GM18520 (cell line): Measurements from ENCODE around the gene LRIT1.

Source experiments
- ATAC-seq: cut with Tn5 transposase; IDR thresholded peaks from one replicate; pipeline ENCODE4 v1.9.1; 2021; ENCODE audit not compliant: unreplicated experiment

Gene LRIT1

DNA sequence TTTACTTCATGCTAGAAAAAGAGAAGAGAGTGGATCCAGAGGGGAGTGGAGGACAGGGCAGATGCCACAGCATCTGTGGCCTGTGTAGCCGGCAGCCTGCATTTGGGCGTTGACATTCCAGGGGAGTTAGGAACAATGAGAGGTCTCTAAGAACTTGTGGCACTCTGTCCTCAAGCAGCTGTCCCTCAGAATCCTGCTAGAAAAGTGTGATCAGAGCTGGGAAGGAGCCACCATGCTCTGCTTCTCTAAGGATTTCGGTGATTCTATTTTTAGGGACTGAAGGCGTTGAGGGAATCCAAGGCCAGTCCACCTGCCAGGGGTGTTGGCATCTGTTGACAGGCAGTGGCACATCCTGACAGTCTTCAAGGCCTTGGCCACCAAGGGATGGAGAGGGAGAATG, 23.6 kb downstream of the LRIT1 start:
- ATAC-seq = no peak

DNA sequence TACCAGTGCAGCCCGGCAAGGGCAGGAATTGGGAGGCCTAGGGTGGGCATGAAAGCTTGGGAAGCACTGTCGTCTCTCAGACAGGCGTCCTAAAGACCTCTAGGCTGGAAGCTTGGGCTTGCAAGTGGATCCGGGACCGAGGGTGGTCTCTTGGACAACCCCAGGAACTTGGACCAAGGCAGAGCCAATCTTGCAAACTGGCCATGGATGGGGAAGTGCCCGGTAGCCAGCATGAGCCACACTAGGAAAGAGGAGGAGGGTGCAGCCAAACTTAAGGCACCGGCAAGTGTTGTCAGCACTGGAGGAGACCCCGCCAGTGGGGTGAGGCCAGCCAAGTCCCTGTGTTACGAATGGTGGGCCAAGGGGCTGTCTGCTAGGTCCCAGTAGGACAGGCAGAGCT, 24.5 kb downstream of the LRIT1 start:
- no peak for ATAC-seq

DNA sequence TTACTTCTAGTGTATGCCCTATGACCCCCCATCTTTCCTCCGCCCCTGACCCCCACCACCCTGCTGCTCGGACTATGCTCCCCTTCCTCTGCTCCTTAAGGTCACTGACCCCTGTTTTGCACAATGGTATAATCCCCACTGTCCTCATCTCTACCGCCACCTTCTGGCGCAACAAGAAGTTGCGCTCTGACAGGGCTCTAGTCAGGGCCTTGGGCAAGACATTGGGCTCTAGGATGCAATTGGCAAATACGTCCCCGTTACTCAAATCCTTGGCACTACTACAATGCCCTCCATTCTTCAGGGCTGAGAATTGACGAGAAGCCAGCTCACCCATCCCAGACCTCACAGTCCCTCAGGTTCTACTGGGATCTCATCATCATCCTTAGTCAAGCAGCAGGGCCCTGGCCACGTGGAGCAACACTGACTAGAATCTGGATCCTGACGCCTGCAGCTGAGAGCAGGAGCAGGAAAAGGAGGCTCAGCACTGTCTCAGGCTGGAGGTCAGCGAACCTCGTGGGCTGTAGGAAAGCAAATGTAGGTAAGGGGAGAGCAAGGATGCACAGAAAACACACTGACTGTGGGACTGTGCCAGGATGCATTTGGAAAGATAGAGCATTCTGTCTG, 26.6 kb downstream of the LRIT1 start:
- ATAC-seq = peak; percentile 74

DNA sequence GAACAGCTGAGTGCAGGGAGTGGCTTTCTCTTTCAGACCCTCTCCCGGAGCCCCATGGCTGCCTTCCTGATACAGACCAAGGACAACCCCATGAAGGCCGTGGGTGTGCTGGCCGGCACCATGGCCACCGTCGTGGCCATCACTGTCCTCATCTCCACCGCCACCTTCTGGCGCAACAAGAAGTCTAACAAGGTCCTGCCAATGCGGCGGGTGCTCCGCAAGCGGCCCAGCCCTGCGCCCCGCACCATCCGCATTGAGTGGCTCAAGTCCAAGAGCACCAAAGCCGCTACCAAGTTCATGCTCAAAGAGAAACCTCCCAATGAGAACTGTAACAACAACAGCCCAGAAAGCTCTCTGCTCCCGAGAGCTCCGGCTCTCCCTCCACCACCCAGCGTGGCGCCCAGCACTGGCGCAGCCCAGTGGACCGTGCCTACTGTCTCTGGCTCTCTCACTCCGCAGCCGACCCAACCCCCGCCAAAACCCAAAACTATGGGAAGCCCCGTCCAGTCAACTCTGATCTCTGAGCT, 27.2 kb downstream of the LRIT1 start:
- ATAC-seq = no peak

DNA sequence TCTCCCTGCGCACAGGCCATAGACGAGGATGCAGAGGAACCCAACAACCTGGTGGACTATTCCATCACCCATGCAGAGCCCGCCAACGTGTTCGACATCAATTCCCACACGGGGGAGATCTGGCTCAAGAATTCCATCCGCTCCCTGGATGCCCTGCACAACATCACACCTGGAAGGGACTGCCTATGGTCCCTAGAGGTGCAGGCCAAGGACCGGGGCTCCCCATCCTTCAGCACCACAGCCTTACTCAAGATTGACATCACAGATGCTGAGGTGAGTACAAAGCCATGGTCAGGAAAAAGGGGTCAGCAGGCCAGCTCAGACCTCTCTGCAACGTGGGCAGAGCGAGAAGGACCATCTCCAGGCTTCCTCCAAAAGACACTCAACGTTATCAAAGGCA, 28.3 kb downstream of the LRIT1 start:
- no peak for ATAC-seq

DNA sequence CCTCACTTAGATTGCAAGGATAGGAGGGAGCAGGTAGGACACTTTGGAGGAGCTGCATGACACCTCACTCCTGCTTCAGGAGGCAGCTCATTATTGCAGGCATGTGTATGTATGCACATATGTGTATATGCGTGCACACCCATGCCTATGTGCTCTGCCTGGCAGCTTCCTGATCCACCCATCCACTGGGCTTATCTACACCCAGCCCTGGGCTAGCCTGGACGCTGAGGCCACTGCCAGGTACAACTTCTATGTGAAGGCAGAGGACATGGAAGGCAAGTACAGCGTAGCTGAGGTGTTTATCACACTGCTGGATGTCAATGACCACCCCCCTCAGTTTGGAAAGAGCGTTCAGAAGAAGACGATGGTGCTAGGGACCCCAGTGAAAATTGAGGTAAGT, 29.3 kb downstream of the LRIT1 start:
- no peak for ATAC-seq

DNA sequence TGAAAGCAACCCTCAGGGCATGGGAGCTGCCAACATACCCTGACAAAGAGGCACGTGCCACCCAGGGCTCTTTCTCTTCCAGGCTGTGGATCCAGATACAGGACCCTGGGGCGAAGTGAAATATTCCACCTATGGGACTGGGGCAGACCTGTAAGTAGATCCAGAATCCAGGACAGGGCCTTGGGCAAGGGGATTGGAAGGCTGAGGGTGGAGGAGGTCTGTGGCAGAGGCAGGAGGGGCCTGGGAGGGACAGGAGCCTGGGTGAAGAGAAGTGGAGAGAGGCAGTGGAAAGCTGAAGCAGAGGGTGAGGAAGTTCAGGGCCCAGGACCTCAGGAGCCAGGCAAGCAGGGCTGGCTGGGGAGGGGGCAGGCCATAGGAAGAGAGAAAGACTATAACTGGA, 29.8 kb downstream of the LRIT1 start:
- no peak for ATAC-seq

DNA sequence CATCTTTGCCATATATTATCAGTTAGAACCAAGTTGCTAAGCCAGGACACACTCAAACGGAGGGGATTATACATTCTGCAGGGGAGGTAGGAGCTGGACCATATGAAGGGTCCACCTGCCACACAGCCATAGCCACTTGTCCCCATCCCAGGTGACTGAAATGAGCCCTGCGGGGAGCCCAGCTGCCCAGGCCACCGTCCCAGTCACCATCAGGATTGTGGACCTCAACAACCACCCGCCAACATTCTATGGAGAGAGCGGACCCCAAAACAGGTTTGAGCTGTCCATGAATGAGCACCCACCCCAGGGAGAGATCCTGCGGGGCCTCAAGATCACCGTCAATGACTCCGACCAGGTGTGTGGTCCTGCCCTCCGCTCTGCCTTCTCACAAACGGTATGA, 33.3 kb downstream of the LRIT1 start:
- no peak for ATAC-seq

DNA sequence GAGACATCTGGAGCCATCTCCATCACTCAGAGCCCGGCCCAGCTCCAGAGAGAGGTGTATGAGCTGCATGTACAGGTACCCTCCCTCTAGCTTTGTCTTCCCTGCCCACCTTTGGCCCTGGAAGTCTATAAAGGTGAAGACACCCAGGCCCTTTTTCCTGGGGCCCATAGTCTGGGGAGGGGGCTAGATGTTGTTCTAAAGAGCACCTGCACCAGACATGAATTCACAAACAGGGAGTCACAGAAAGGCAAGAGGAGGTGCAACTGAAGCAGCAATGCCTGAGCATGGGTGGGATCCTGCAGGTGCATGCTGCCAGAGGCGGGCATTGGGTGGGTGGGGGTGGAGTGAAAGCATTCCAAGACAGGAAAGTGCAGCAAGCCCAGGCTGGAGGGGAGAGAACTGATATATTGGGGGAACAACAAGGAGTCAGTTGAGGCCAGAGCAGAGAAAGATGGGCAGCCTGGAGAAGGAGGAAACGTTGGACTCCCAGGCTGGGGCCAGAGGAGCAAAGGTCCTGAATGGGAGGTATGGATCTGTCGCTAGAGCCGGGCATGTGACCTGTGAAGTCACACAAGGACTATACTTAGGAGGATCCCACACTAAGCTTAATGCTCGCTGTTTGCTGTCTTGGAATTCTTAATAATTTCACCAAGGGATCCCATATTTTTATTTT, 35.4 kb downstream of the LRIT1 start:
- no peak for ATAC-seq

DNA sequence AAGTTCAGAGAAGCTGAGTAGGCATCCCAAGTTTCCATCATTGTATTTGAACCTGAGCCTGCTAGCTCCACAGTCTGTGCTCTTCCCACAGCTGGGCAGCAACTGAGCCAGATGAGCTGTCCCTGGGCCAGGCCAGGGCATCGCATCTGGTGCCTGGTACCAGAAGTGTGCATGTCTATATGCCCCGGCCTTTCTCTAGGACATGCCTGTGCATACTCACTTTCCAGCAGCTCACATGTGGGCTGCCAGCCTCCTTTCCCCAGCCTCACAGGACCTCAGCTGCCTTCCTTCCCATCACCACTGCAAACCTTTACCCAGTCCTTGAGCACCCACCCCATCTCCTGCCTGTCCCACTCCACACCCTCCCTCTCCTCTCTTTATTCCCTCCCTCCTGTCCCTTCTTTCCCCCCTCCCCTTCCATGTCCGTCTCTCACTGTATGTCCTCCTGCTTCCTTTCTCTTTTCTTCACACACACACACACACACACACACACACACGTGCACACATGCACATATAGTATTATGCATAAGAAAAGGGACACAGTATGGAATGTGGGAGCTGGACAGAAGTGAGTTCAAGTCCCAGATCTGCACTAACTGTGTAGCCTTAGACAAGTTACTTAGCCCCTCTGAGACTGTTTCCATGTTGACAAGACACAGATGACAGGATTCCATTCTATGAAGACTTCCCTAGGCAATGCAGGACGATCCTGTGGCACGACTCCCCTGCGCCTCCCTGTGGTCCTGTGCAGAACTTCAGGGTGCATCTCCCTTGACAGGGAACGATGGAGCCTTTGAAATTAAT, 36.1 kb downstream of the LRIT1 start:
- peak; percentile 56 for ATAC-seq

DNA sequence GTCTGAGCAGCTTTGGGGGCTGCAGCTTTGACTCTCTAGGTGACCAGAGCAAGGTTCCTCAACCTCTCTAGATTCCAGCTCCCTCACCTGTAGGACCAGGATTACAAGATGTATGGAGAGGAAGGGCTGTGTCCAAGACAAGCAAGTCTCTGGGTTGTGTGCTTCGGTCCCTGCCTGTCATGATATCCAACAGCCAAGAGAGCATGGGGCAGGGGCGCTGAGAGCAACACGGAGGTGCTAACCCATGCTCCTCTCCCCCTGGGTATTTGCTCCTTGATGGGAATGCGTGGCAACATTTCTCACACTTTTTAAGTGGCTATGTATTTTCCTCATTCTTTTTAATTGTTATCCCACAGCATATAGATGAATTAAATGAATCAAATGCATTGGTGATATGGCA, 36.7 kb downstream of the LRIT1 start:
- ATAC-seq = no peak

DNA sequence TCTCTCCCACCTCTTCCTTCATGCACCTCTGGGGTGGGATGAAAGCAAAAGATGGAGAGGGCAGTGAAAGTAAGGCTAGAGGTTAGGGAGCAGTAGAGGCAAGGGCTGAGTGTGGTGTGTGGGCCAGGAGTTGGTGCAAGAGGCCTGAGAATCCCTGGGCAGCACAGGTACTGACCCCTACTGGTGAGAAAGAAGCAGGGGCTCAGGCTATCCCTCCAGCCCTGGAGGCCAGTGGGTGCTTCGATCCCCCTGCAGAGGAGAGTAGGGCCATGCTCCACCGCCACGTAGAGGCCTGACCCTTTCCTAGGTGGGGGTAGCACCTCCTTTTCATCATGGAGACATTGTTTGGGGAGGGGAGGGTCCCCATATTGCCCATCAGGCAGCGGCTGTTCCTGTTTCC, 37.2 kb downstream of the LRIT1 start:
- ATAC-seq = no peak

DNA sequence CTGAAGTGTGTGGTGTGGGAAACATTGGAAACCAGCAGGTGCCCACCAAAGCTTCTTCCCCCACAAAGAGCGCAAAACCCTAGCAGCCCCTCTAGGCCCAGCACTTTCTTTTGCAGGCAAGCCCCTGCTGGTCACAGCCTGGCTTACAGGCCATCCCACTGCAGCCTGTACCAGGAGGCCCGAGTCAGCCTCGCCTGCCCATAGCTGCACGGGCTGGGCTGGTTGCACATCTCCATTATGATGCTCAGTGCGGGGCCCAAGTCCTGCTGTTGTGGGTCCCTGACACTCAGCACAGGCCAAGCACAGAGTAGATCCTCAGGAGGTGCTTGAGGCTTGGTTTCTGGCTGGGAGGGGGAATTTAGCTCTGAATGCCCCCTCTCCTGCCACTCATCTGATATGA, 39.0 kb downstream of the LRIT1 start:
- no peak for ATAC-seq

DNA sequence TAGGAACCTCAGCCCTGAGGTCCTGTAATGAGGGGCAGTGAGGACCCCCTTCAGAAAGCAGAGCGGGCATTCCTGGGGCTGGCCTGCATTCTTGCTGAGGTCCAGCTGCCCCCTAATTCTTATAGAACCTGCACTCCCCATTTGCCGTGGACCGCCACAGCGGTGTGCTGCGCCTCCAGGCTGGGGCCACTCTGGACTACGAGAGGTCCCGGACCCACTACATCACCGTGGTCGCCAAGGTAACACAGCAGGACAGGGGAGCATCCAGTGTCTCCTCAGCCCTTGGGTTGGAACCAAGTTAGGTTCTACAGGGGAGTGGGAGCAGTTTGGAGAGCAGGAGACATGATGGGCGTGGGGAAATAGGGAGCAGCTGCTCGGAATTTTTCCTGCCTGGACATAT, 39.7 kb downstream of the LRIT1 start:
- no peak for ATAC-seq

DNA sequence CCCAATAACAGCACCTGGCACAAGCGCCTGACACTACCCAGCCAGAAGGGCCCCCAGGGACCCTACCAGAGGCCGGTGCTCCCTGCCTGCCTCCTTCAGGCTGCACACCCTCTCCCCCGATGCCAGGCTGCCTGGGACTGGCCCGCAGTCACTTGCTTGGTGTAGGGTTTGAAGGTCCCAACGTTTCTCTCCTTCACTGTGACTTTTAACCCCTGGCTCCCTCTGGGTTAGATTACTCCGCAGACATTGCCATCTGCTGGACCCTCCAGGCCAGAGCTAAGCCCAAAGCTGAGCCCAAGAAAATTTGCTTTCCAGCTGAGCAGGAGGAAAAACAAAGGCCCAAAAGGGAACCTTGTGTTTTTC, 40.1 kb downstream of the LRIT1 start:
- no peak for ATAC-seq

DNA sequence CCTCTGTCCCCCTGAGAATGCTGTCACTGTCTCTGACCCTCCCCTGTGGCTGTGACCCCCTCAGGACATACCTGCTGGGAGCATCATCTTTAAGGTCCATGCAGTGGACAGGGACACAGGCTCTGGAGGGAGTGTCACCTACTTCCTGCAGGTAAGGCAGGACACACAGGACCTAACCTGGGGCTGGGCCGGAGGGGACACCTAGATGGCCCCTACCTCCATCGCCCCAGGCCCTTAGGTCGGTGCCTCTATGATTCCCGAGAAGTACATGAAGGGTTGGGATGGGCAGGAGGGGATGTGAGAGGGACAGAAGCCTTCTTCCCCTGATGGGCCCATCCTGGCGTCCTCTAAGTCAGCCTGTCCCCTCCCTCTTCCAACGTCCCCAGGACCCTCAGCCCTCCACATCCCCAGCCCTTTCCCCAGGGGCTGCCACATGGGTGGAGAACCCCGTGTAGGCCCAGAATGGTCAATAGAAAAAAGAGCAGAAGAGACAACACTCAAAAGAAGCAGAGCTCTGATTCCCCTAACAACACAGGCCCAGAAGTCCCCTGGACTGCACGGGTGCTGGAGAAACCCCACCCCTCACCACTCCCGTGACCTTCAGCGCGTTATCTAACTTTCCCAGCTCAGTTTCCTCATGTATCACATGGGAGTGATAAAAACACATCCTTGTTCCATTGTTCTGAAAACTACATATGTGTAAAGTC, 40.7 kb downstream of the LRIT1 start:
- no peak for ATAC-seq

DNA sequence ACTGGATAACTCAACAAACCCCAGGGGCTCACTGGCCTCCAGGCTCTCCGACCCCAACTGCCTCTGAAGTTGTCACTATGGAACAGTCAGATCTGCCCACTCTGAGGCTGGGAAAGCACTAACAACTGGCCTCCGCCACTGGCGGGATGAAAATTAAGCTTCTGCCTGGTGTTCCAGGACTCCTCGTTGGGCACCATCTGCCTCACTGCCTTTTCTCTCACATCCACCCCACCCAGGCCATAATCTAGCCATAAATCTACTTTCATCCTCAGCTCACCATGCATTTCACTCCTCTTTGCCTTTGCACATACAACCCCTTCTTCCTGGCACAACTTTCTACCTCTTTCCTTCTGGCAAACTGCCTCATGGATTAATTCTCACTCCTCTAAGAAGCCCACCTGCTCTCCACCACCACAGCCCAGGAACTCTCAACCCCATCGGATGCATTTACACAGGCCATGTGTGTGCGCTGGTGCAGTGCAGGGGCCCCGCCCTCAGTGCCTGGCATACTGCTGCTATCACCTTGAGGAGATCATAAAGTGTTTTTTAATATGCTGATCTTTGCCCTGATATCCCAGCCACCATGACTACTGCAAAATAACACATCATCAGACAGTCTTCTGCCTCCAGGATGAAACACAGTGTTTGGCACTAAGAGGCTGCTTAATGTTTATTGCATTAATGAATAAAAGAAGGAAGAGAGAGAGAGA, 43.0 kb downstream of the LRIT1 start:
- no peak for ATAC-seq

DNA sequence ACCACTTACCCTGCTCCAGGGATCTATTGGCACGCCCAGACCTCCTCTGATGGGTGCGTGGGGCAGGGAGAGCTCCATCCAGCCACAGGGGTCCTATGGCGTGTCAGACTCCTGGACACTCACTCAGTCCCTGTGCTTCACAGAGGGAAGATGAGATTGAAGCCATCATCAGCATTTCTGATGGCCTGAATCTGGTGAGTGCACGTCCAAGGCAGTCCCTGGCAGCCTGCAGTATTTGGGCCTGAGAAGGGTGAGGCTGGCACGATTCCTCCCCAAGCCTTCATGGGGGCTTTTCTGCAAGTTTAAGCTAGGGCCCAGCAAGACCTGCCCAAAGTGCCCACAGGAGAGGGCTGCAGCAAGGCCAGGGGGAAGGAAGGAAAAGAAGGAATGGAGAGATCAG, 43.7 kb downstream of the LRIT1 start:
- no peak for ATAC-seq

DNA sequence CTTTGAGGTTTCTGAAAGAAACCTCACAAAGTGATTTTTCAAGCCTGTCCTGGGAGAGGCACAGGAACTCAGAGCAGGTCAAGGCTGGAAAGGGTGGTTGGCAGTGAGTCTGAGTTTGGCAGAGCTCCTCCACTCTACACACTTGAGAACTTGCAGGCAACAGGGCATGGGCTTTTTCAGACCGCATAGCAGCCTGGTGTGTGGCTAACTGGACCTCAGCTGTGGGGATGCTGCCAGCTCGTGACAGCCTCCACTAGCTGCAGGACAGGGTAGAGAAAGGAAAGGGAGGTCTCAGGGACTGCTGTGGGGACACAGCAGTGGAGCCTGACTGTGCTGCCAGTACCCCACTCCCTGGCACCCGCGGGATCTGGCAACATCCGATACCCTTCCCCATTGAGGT, 44.4 kb downstream of the LRIT1 start:
- ATAC-seq = no peak

DNA sequence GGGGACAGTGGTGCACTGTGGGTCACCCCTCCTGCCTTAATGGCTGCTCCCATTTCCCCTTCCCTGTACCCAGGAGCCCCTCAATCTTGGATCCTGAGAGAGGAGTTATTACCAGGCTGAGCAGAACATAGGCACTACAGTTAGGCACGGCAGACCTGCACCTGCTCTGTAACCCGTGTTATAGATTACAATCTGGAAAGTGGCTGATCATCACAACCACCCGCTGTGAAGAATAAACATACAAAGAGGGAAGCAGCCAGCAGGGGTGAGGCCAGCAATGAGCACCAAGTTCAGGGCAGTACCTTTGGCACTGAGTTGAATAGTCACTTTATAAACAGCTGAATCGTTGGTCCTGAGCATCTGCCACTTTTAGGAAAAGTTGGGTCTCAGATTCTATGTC, 45.3 kb downstream of the LRIT1 start:
- no peak for ATAC-seq
